Measurements from ENCODE around the gene SERAC1.
"Not testable (repeated sequence)": the region's sequence is repeated elsewhere in the genome, so short reads cannot be mapped to it uniquely, and the experiment has no call there.

SERAC1 gene

DNA sequence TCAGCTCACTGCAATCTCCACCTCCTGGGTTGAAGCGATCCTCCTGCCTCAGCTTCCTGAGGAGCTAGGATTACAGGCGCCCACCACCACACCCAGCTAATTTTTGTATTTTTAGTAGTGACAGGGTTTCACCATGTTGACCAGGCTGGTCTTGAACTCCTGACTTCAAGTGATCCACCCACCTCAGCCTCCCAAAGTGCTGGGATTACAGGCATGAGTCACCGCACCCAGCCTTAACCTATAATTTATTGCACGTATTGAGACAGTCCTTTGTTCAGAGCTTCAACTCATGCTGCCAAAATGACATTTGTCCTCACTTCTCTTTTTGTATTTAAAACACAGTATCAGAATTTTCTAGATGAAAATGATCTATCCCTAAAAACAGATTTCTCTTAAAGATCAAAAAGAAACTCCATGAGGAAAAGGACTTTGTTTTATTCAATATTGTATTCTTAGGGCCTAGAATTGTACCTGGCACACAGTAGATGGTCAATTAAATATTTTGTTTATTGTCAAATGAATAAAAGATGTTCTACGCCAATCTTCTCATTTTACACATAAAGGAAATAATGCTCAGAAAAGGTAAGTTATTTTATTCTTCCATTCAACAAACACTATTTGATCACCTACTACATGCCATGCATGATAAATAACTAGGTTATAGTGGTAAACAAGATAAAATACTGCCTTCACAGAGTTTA lies 10.8 kb downstream of the SERAC1 start:
- H3K9me3 ChIP-seq (ENCODE audit: control insufficient read depth, low read length) = no peaks in the 10 kb centered on the region
- H3K36me3 ChIP-seq (ENCODE audit: control insufficient read depth, insufficient read depth, low read length) = peaks cover 31% of the 10 kb centered on the region
- 100% methylated on average over 2 of the region's 5 CpGs for WGBS, 2 experiments (ENCODE audit: insufficient coverage in 2 of 2)
- no peaks in the 10 kb centered on the region for H3K4me1 ChIP-seq (ENCODE audit: control insufficient read depth, insufficient read depth, low read length, poor library complexity, severe bottlenecking)
- H3K27ac ChIP-seq (ENCODE audit: low read depth, low read length, severe bottlenecking) = no peak overlapping the region
- no peak overlapping the region for H3K4me3 ChIP-seq (ENCODE audit: extremely low read depth, insufficient read depth, low read length, poor library complexity, severe bottlenecking)

DNA sequence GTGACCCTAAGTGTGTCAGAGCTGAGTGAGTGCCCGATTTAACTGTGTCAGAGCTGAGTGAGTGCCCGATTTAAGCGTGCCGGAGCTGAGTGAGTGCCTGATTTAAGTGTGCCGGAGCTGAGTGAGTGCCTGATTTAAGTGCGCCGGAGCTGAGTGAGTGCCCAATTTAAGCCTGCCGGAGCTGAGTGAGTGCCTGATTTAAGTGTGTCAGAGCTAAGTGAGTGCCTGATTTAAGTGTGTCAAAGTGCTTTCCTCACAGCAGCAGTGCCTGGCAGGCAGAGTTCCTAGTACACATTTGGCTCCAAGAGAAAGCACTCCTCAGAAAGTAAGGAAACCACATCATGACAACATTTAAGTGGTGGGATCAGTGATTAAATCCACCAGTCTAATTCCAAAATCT lies 13.2 kb downstream of the SERAC1 start:
- H3K36me3 ChIP-seq (ENCODE audit: control insufficient read depth, insufficient read depth, low read length) = peaks cover 41% of the 10 kb centered on the region
- no peak overlapping the region for H3K27ac ChIP-seq (ENCODE audit: low read depth, low read length, severe bottlenecking)
- no peak overlapping the region for H3K4me3 ChIP-seq (ENCODE audit: extremely low read depth, insufficient read depth, low read length, poor library complexity, severe bottlenecking)
- WGBS, 2 experiments (ENCODE audit: insufficient coverage in 2 of 2) = 91 to 99% methylated on average over 8 of the region's 8 CpGs
- no peaks in the 10 kb centered on the region for H3K4me1 ChIP-seq (ENCODE audit: control insufficient read depth, insufficient read depth, low read length, poor library complexity, severe bottlenecking)
- no peaks in the 10 kb centered on the region for H3K9me3 ChIP-seq (ENCODE audit: control insufficient read depth, low read length)

DNA sequence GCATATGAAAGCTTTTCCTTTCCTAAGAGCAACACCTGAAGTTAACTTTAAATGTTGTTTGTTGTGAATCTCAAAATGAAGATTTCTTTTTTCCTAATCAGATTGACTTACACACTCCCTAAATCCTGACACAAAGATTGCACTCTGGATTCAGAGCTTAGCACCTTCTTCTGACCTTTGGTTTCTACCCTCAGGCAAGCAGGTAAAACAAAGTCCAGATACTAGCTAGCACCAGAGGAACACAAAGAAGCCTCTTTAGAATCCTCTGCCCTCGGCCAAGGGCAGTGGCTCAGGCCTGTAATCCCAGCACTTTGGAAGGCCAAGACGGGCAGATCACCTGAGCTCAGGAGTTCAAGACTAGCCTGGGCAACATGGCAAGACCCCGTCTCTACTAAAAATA lies 14.5 kb downstream of the SERAC1 start:
- Histone ChIP-seq H3K27ac (ENCODE audit: low read depth, low read length, severe bottlenecking) (no peak overlapping the region), H3K4me1 (ENCODE audit: control insufficient read depth, insufficient read depth, low read length, poor library complexity, severe bottlenecking) (no peaks in the 10 kb centered on the region), H3K9me3 (ENCODE audit: control insufficient read depth, low read length) (no peaks in the 10 kb centered on the region), H3K36me3 (ENCODE audit: control insufficient read depth, insufficient read depth, low read length) (peaks cover 47% of the 10 kb centered on the region), H3K4me3 (ENCODE audit: extremely low read depth, insufficient read depth, low read length, poor library complexity, severe bottlenecking) (no peak overlapping the region)
- 75 to 100% methylated on average over 1 of the region's 3 CpGs for WGBS, 2 experiments (ENCODE audit: insufficient coverage in 2 of 2)

DNA sequence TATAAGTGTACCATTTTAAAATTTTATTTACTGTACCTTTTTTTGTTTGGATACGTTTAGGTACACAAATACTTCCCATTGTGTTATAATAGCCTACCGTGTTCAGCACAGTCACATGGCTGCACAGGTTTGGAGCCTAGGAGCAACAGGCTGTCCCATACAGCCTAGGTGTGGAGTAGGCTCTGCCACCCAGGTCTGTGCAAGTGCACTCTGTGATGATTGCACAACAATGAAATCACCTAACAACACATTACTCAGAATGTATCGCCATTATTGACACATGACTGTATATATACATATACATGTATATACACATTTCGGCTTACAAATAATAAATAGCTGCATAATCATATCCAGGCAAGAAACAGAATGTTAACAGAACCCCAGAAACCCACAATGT lies 15.4 kb downstream of the SERAC1 start:
- Histone ChIP-seq H3K4me1 (ENCODE audit: control insufficient read depth, insufficient read depth, low read length, poor library complexity, severe bottlenecking) (no peaks in the 10 kb centered on the region), H3K9me3 (ENCODE audit: control insufficient read depth, low read length) (no peaks in the 10 kb centered on the region), H3K27ac (ENCODE audit: low read depth, low read length, severe bottlenecking) (no peak overlapping the region), H3K36me3 (ENCODE audit: control insufficient read depth, insufficient read depth, low read length) (peaks cover 46% of the 10 kb centered on the region), H3K4me3 (ENCODE audit: extremely low read depth, insufficient read depth, low read length, poor library complexity, severe bottlenecking) (no peak overlapping the region)
- WGBS, 2 experiments (ENCODE audit: insufficient coverage in 2 of 2) = 100% methylated on average over 1 of the region's 4 CpGs

DNA sequence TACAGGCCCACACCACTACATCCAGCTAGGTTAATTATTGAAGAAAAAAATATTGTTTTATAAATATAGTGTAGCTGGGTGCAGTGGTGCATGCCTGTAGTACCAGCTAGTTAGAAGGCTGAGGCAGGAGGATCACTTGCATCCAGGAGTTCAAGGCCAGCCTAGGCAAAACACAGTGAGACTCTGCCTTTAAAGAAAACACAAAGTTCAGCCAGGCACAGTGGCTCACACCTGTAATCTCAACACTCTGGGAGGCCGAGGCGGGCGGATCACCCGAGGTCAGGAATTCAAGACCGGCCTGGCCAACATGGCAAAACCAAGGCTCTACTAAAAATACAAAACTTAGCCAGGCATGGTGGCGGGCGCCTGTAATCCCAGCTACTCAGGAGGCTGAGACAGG lies 16.0 kb downstream of the SERAC1 start:
- H3K27ac ChIP-seq (ENCODE audit: low read depth, low read length, severe bottlenecking); H3K4me3 ChIP-seq (ENCODE audit: extremely low read depth, insufficient read depth, low read length, poor library complexity, severe bottlenecking); H3K9me3 ChIP-seq (ENCODE audit: control insufficient read depth, low read length); H3K4me1 ChIP-seq (ENCODE audit: control insufficient read depth, insufficient read depth, low read length, poor library complexity, severe bottlenecking): not testable (repeated sequence)
- 85 to 100% methylated on average over 2 to 3 of the region's 7 CpGs for WGBS, 2 experiments (ENCODE audit: insufficient coverage in 2 of 2)
- H3K36me3 ChIP-seq (ENCODE audit: control insufficient read depth, insufficient read depth, low read length) = peaks cover 48% of the 10 kb centered on the region

DNA sequence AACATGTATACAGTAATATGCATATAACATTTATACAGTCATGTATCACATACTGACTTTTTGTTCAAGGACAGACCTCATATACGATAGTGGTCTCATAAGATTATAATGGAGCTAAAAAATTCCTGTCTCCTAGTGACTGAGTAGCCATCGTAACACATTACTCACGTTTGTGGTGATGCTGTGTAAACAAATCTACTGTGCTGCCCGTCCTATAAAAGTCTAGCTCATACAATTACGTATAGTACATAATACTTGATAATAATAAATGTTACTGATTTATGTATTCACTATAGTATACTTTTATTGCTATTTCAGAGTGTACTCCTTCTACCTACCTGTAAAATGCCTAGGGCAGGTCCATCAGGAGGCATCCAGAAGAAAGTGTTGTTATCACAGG lies 17.4 kb downstream of the SERAC1 start:
- Histone ChIP-seq H3K4me3 (ENCODE audit: extremely low read depth, insufficient read depth, low read length, poor library complexity, severe bottlenecking) (no peak overlapping the region), H3K36me3 (ENCODE audit: control insufficient read depth, insufficient read depth, low read length) (peaks cover 50% of the 10 kb centered on the region), H3K9me3 (ENCODE audit: control insufficient read depth, low read length) (no peaks in the 10 kb centered on the region), H3K27ac (ENCODE audit: low read depth, low read length, severe bottlenecking) (no peak overlapping the region), H3K4me1 (ENCODE audit: control insufficient read depth, insufficient read depth, low read length, poor library complexity, severe bottlenecking) (no peaks in the 10 kb centered on the region)
- no CpG with 5 or more reads among the region's 5 CpGs for WGBS, 2 experiments (ENCODE audit: insufficient coverage in 2 of 2)

DNA sequence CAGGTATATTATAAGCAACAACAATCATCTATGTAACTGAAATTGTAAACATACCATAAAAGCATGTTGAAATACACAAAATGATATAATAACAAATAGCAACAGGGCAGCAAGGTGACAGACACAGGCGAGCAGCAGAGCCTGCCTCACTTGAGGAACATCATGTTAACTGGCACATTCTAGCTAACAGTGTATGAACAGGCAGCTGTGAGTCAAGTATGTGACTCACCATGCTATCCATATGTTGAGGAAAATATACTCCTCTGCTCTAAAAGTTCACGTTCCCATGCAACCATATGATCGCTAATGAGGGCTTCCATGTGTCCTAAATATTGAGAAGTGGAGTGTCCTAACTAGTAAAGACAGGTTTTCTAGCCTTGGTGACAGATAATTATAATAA lies 18.4 kb downstream of the SERAC1 start:
- peaks cover 42% of the 10 kb centered on the region for H3K36me3 ChIP-seq (ENCODE audit: control insufficient read depth, insufficient read depth, low read length)
- no peaks in the 10 kb centered on the region for H3K9me3 ChIP-seq (ENCODE audit: control insufficient read depth, low read length)
- no peak overlapping the region for H3K4me3 ChIP-seq (ENCODE audit: extremely low read depth, insufficient read depth, low read length, poor library complexity, severe bottlenecking)
- no peaks in the 10 kb centered on the region for H3K4me1 ChIP-seq (ENCODE audit: control insufficient read depth, insufficient read depth, low read length, poor library complexity, severe bottlenecking)
- 29 to 100% methylated on average over 1 of the region's 3 CpGs for WGBS, 2 experiments (ENCODE audit: insufficient coverage in 2 of 2)
- no peak overlapping the region for H3K27ac ChIP-seq (ENCODE audit: low read depth, low read length, severe bottlenecking)

DNA sequence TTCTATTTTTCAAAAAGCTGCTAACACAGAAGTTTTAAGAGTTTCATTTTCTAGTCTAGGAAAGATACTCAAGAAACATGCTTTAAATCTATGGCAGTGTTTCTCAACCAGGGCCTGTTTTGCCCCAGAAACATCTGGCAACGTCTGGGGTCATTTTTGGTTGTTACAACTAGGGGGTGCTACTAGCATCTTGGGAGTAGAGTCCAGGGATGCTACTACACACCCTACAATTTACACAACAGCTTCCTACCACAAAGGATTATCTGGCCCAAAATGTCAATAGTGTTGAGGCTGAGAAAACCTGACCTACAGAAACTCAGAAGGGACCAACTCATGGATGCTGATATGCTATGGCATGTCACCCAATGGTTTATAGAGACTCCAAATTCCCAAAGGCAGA lies 24.4 kb downstream of the SERAC1 start:
- H3K4me3 ChIP-seq (ENCODE audit: extremely low read depth, insufficient read depth, low read length, poor library complexity, severe bottlenecking) = no peak overlapping the region
- H3K36me3 ChIP-seq (ENCODE audit: control insufficient read depth, insufficient read depth, low read length) = peaks cover 43% of the 10 kb centered on the region
- no peak overlapping the region for H3K27ac ChIP-seq (ENCODE audit: low read depth, low read length, severe bottlenecking)
- H3K9me3 ChIP-seq (ENCODE audit: control insufficient read depth, low read length) = no peaks in the 10 kb centered on the region
- no CpG with 5 or more reads among the region's 1 CpG for WGBS, 2 experiments (ENCODE audit: insufficient coverage in 2 of 2)
- H3K4me1 ChIP-seq (ENCODE audit: control insufficient read depth, insufficient read depth, low read length, poor library complexity, severe bottlenecking) = no peaks in the 10 kb centered on the region

DNA sequence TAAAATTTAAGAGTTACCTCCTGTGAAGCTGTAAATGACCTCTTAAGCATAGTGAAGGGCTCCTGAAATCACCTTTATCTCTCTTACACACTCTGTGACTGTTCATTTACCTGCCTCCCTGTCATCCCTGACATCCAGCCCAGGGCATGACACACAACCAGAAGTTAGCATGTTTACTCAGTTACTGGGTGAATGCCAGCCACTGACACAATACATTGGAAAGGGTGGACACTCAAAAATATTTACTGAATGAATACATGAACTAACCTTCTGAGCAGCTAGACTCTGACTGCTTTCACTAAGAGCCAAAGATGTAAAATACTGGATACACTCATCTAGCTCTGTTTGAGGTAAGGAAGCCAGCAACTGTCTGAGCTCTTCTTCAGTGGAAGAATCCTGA lies 25.3 kb downstream of the SERAC1 start:
- Histone ChIP-seq H3K27ac (ENCODE audit: low read depth, low read length, severe bottlenecking) (no peak overlapping the region), H3K4me3 (ENCODE audit: extremely low read depth, insufficient read depth, low read length, poor library complexity, severe bottlenecking) (no peak overlapping the region), H3K9me3 (ENCODE audit: control insufficient read depth, low read length) (no peaks in the 10 kb centered on the region), H3K36me3 (ENCODE audit: control insufficient read depth, insufficient read depth, low read length) (peaks cover 41% of the 10 kb centered on the region), H3K4me1 (ENCODE audit: control insufficient read depth, insufficient read depth, low read length, poor library complexity, severe bottlenecking) (no peaks in the 10 kb centered on the region)

DNA sequence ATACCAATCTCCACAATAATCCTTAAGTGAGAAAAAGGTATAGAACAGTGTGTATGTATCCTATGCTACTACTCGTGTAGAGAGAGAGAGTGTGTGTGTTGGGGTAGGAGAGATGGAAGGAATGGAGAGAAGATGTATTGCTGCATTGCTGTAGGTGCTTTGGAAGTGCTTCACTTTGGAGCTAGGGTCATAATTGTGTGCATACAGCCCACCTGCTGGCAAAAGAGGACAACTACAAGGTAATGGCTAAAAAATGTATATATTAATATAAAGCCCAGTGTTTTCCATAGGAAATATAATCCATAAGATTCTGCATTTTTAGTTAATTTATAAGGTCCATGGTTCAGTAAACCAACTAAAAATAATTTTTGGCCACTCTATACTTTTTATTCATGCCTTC lies 36.1 kb downstream of the SERAC1 start:
- 62 to 86% methylated on average over 1 of the region's 1 CpG for WGBS, 2 experiments (ENCODE audit: insufficient coverage in 2 of 2)
- Histone ChIP-seq H3K36me3 (ENCODE audit: control insufficient read depth, insufficient read depth, low read length) (no peaks in the 10 kb centered on the region), H3K4me3 (ENCODE audit: extremely low read depth, insufficient read depth, low read length, poor library complexity, severe bottlenecking) (no peak overlapping the region), H3K4me1 (ENCODE audit: control insufficient read depth, insufficient read depth, low read length, poor library complexity, severe bottlenecking) (no peaks in the 10 kb centered on the region), H3K9me3 (ENCODE audit: control insufficient read depth, low read length) (no peaks in the 10 kb centered on the region), H3K27ac (ENCODE audit: low read depth, low read length, severe bottlenecking) (no peak overlapping the region)

DNA sequence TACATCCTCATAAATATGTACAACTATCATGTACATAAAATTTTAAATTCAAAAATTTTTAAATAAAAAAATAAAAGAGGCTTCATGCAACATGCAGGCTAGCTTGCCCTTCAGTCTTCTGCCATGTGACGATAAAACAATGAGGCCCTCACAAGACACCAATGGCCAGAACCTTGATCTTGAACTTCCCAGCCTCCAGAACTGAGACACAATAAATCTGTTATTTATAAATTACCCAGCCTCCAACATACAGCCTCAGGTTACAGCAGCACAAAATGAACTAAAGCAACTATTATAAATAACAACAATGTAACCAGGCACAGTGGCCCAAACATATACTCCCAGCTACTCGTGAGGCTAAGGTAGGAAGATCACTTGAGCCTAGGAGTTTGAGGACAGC lies 42.8 kb downstream of the SERAC1 start:
- Histone ChIP-seq H3K27ac (ENCODE audit: low read depth, low read length, severe bottlenecking) (no peak overlapping the region), H3K4me1 (ENCODE audit: control insufficient read depth, insufficient read depth, low read length, poor library complexity, severe bottlenecking) (no peaks in the 10 kb centered on the region), H3K36me3 (ENCODE audit: control insufficient read depth, insufficient read depth, low read length) (peaks cover 21% of the 10 kb centered on the region), H3K4me3 (ENCODE audit: extremely low read depth, insufficient read depth, low read length, poor library complexity, severe bottlenecking) (no peak overlapping the region), H3K9me3 (ENCODE audit: control insufficient read depth, low read length) (no peaks in the 10 kb centered on the region)
- 86 to 100% methylated on average over 1 of the region's 2 CpGs for WGBS, 2 experiments (ENCODE audit: insufficient coverage in 2 of 2)

Measured in mesodermal cell (in vitro differentiated cells).